Stimulated activated CD4-positive, alpha-beta T cell treated with anti-CD3 and anti-CD28 coated beads, Interleukin-15, amount 100 ng/mL, for 24 hours (primary cell): ENCODE results near the gene LYPD6B.

Experiments used
- DNase-seq: peaks from one replicate; pipeline ENCODE4 v3.0.0-alpha.2; 2020

Gene LYPD6B

DNA sequence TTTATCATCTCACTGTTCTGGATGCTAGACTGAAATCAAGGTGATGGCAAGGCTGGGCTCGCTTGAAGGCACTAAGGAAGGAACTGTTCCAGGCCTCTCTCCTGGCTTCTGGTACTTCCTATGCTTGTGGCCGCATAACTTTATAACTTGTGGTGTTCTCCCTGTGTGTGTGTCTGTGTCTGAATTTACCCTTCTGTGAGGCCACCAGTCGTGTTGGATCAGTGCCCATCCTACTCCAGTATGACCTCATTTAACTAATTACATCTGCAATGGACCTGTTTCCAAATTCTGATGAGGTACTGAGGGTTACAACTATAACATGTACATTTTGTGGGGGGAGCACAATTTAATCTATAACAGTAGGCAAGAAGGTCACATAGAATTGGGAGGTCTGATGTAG lies 41.6 kb downstream of the LYPD6B start:
- DNase-seq, result no peak

DNA sequence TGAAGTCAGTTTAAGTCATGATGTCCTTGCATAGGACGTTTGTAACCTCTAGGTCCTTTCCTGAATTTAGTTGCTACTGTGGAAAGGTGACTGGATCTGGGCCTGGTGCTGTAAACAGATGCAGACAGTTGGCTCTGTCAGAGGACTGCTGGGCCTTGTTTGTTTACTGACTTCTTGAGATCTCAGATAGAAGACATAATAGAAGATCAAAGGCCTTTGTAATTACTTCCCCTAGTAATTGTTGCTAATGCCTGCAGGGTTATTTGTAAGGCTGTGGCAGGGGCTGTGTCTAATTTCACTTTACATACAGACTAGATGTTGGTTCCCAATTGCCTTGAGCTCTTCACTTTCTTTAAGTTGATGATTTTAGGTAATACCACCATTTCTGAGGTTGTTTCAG lies 42.5 kb downstream of the LYPD6B start:
- DNase-seq, result no peak

DNA sequence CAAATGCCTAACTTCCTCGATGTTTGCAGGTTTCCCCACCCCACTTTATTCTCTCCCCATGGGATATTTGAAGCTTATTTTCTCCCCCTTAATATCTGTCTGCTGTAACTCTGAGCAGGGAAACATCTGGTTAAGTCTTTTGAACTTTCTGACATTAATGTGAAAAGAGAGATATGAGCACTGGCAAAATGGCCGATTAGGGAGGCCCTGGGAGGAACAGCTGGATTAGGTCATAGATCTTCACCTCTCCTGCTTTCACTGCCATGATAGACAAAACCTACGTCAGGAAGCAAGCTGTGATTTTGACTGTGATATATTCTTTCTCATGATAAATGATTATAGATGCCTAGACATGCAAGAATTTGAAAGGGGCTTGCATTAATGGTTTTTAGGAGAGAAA lies 43.6 kb downstream of the LYPD6B start:
- no peak for DNase-seq

DNA sequence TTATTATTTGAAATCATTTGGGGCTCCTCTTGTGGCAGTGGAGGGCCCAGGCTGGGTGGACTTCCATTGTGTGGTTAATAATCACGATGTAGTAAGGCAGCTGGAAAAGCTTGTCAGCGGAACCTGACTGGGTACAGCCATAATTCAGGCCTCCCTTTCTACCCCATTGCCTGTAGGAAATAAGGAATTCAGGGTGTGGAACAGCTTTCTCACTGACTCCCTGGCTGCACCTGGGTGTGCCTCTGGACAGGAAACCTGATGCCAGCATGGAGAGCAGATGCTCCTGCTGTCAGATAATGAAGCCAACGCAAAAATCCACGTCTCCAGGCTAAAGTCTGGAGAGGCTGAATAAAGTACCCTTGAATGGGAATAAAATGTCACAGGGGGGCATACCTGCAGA lies 44.2 kb downstream of the LYPD6B start:
- no peak for DNase-seq

GRCh38 chr2:149084924-149085795 lies 46.7 kb downstream of the LYPD6B start:
- no peak for DNase-seq

DNA sequence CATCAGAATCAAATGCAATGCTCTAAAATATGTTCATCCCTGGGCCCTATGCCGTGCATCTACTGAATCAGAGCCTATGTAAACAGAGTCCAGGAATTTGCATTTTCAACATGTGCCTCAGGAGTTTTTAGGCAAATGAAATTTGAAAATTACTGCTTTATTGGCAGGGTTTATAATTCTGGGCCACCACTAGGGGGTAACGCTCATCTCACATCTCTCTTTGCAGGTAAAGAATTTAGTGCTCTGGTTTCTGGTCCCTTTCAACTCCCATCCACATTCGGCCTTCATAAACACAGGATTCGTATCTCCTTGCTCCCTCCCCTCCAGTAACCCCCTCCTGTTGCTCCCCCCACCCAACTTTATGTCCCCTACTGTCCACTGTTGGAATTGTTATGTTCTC lies 49.3 kb downstream of the LYPD6B start:
- DNase-seq, result no peak

- DNase-seq, result no peak
Observed at GRCh38 chr2:149089068-149089467, 50.6 kb downstream of the LYPD6B start.

DNA sequence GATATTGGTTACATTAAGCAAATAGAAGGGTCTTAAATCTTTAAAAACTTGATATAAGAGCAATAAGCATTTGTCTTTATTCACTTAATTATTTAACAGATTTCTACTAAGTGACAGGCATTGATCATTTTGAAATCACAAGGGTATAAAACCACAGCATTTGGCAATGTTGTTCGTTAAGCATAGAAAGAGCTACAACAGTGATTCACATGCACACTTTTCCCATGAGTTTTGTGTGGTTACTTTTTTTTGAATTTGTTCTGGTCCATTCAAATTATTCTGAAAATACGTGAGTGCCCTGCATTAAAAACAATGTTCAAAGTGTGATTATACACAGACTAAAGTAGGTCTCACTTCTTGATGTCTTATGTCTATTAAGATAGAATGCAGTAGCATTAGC lies 52.2 kb downstream of the LYPD6B start:
- DNase-seq, result no peak

- no peak for DNase-seq
Observed at GRCh38 chr2:149093579-149093978, 55.1 kb downstream of the LYPD6B start.

DNA sequence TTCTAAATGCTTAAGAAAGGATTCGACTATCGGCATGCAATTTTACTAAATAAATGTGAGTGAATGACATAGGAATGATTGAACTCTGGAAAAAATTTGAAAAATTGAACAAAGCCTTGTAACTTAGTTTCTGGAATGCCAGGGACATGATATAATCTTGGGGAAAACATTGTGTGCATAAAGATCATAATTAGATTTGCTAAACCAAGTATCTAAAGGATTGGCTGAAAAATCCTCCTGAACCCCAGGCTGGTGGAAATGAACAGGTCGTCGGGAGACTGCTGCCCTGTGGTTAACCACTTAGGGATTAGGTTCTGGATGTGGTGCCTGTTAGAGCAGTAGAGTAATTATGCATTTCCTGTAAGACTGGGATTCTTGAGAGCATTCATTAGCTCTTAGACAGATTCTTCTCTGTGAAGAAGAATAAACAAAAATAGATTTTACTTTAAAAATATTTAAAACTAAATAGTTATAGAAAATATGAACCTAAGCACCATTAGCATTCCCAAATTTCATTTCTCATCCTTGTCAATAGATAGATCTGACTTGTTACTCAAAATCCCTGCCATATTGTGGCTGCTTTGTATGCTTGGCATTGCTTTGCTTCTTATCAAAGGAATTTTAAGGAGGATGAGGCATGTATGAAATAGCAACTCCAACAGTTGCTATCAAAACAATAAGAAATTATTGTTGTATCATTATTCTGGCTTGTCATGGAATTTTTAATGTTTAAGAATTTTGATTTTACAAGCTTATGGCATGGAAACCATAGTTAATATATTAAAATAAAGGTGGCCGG lies 55.9 kb downstream of the LYPD6B start:
- no peak for DNase-seq

GRCh38 chr2:149098701-149099100 lies 60.2 kb downstream of the LYPD6B start:
- no peak for DNase-seq

- DNase-seq, result no peak
Observed at GRCh38 chr2:149099298-149099697, 60.8 kb downstream of the LYPD6B start.

DNA sequence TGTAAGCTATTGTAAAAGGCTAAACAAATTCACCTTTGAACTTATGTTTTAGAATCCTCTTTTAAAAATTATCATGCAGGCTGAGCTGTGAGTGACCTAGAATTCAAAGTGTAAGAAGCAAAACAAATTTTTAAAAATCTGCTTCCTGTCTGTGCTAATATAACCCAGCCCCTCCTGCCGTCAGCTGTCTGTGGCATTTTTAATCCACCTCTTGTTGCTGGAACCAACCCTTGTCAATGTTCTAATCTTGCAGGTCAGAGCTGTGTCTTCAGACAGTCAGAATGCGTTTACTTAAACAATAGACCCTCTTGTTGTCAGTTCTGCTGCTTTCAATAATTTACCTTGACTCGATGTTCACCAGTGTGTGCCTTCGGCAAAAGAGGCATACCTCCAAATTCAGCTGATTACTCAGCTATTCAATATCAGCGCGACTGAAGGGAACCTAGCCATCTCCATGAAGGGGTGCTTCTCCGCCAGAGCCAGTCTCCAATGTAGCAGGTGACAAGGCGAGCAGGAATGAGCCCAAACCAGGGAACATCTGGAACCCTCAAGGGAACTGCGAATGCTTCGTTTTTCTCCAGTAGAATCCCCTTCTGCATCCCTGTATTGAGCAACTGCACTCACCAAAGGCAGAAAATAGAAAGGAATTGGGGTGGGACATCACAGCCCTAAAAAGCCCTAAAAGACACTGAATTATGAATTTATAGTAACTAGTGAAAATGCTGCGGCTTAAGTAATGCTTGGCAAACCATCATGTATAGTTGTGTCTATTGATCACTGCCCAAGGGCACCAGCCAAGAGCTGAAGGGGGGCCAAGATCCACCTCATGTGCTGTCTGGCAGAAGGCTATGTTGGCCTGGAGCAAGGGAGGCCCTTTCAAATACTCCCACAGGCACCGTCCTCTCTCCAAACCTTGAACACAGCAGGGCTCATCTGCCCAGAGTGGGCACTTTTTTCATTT lies 62.5 kb downstream of the LYPD6B start:
- no peak for DNase-seq

DNA sequence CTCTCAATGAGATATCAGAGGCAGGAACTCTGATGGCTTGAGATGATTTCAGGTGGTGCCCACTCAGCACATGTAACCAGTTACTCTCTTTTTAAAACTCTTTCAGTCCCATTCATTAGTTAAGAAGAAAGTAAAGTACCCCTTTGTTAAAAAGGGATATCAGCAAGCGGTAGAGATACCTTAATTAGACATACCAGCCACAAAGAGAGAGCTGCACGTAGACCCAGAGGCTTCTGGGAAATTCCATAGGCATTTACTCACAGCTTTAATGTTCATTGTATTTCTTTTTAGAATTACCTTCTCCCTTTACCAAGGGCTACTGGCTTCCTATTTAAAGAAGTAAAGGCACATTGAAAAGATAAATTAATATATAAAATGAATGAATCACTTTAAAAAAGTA lies 63.3 kb downstream of the LYPD6B start:
- no peak for DNase-seq

- DNase-seq, result no peak
Observed at GRCh38 chr2:149103081-149103620, 64.7 kb downstream of the LYPD6B start.

DNA sequence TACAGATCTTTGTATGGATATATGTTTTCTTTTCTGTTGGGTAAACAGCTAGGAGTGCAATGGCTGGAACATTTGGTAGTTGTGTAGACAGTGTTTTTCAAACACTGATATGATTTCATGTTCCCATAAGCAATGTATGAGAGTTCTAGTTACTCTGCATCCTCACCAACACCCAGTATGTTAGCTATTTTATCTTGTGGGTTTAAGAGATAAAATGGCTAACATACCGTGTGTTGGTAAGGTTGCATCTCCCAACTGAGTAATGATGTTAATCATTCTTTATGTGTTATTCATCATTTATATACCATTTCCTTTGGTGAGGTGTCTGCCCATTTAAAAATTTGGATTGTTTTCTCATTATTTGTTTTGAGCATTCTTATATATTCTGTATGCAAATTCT lies 65.7 kb downstream of the LYPD6B start:
- DNase-seq, result no peak

- no peak for DNase-seq
Observed at GRCh38 chr2:149112068-149112467, 73.6 kb downstream of the LYPD6B start.

DNA sequence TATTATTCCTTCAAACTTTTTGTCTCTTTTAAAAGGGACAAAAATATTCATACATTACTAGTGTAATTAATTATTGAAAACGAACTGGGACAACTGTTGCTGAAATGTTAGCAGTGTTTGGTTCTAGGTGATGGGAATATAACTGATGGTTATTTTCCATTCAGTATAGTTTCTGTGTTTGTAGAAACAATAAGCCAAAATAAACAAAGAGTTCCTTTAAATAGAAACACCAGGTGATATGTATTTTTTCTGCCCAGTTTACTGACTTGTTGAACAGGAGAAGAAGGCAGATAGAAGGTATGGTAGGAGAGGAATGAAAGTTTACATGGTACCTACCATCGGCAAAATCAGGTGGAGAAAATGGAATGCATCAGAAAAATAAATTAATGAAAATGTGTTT lies 74.2 kb downstream of the LYPD6B start:
- no peak for DNase-seq

- DNase-seq, result no peak
Observed at GRCh38 chr2:149115781-149116180, 77.3 kb downstream of the LYPD6B start.

DNA sequence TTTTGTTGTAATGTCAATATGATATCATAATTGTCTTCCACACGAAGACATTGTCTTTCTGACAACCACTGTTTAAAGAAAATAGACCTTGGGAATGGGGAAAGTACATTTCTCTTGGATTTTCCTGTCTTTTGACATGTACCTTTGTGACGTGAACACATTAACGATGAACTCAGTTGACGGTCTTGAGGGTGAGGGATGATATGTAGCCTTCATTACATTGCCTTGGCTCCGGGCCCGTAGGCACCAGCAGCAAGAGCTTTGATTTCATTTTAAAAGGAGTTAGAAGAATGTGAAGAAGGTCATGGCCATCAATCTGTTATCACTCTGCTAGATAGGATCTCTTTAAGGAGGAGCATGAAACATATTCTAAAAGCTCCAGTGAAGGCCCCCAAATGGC lies 80.9 kb downstream of the LYPD6B start:
- DNase-seq, result no peak

DNA sequence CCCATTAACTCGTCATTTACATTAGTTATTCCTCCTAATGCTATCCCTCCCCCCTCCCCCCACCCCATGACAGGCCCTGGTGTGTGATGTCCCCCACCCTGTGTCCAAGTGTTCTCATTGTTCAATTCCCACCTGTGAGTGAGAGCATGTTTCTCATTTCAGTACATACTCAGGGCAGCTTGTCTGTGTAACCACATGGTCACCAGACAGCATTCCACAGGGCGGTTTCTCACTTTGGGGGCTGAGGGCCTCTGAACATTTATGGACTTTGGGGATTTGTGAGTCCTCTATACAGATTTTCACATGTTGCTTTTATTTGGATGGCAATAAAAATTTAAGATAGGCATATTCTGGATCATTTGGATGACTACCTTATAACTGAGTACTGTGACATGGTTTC lies 84.0 kb downstream of the LYPD6B start:
- DNase-seq, result no peak

- DNase-seq, result no peak
Observed at GRCh38 chr2:149125031-149125725, 86.7 kb downstream of the LYPD6B start.
